ENCODE data around the gene RPH3AL.

DNA sequence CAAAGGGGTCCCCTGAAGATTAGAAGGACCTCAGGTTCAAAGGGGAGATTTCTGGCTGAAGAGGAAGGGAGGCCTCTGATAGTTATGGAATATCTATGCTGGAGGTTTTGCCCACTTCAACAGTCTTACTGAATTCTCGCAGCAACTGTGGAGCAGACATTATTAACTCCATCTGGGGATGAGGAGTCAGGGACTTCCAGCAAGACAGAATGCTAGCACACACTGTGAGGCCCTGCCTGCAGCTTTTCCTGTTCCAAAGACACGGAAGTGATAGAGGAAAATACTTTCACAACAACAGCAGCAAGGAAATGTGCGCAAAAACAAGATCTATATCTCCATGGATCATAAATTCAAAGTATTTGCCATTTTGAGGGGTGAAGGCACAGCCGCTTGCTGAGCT lies 72.8 kb downstream of the RPH3AL start:
- TF ChIP-seq POLR2A (IDR thresholded peaks at IDR 0.05), result no peak
- TF ChIP-seq, protein P1, sequence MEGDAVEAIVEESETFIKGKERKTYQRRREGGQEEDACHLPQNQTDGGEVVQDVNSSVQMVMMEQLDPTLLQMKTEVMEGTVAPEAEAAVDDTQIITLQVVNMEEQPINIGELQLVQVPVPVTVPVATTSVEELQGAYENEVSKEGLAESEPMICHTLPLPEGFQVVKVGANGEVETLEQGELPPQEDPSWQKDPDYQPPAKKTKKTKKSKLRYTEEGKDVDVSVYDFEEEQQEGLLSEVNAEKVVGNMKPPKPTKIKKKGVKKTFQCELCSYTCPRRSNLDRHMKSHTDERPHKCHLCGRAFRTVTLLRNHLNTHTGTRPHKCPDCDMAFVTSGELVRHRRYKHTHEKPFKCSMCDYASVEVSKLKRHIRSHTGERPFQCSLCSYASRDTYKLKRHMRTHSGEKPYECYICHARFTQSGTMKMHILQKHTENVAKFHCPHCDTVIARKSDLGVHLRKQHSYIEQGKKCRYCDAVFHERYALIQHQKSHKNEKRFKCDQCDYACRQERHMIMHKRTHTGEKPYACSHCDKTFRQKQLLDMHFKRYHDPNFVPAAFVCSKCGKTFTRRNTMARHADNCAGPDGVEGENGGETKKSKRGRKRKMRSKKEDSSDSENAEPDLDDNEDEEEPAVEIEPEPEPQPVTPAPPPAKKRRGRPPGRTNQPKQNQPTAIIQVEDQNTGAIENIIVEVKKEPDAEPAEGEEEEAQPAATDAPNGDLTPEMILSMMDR (IDR thresholded peaks at IDR 0.05), result no peak
